ENCODE results near the gene WRNIP1.

GRCh38 chr6:2715737-2716136 lies 49.5 kb upstream of the WRNIP1 start:
- no peak for TF ChIP-seq HDAC6 (IDR thresholded peaks at IDR 0.05; ENCODE audit: low read depth, low read length)
- TF ChIP-seq RXRA (IDR thresholded peaks at IDR 0.05; ENCODE audit: insufficient read depth, low read depth, low read length): no peak
- no peak for TF ChIP-seq POLR2AphosphoS5 (IDR thresholded peaks at IDR 0.05; ENCODE audit: low read depth, low read length)
- no peak for TF ChIP-seq EZH2 (IDR thresholded peaks at IDR 0.05; ENCODE audit: low read depth, low read length, severe bottlenecking)
- TF ChIP-seq SP1 (IDR thresholded peaks at IDR 0.05; ENCODE audit: low read depth, low read length): no peak
- TF ChIP-seq POLR2A (IDR thresholded peaks at IDR 0.05; ENCODE audit: control extremely low read depth in 1 of 2, low read depth in 2 of 2, low read length in 2 of 2): no peak
- TF ChIP-seq GTF2F1 (IDR thresholded peaks at IDR 0.05; ENCODE audit: borderline replicate concordance, low read depth, low read length): no peak
- TF ChIP-seq ASH2L (IDR thresholded peaks at IDR 0.05; ENCODE audit: low read length): no peak
- no peak for TF ChIP-seq JUND (IDR thresholded peaks at IDR 0.05; ENCODE audit: low read length)
- no peak for TF ChIP-seq CTCF (IDR thresholded peaks at IDR 0.05; ENCODE audit: control extremely low read depth in 1 of 3, insufficient read depth in 1 of 3, low read depth in 1 of 3, low read length in 3 of 3)
- no peak for TF ChIP-seq EP300 (IDR thresholded peaks at IDR 0.05; ENCODE audit: borderline replicate concordance in 1 of 2, low read depth in 2 of 2, low read length in 2 of 2)
- TF ChIP-seq TCF12 (IDR thresholded peaks at IDR 0.05; ENCODE audit: low read depth, low read length): no peak

Data from H1 (cell line).